Sciatic nerve (tissue), 2 donors: ENCODE data around the gene HS1BP3. TPM values are rescaled to one million over a fixed set of nuclear protein-coding genes. Genes with fewer than 3 reads are reported as not detected.

ENCODE experiments used
- ATAC-seq: fragments of 200-7000 bp; cut with Tn5 transposase; one replicate; pipeline ENCODE4 v1.9.1; 2020; ENCODE audit warnings: mild to moderate bottlenecking, moderate library complexity
- DNase-seq: peaks from one replicate; pipeline ENCODE4 v3.0.0-alpha.2; 2020; ENCODE audit warnings: low spot score
- intact Hi-C: fragments of 100-400 bp; cut with DNase I; formaldehyde crosslinking; loops from one replicate; pipeline ENCODE4 v1.14.2; 2022
- total RNA-seq: library from RNA; stranded (reverse); fragmentation: NEBNext Ultra II Directional; extraction: Animal tissue kit (Norgen Biotek cat#: 25700); gene quantifications from one replicate; pipeline ENCODE4 v1.2.1, GENCODE V29; 2021
- donor health status: DM: no; HTN: no; CAD: no.
- donor health status: DM: no; HTN: no; CAD: no.

The HS1BP3 gene
- 23.2 TPM for total RNA-seq

GRCh38 chr2:20650877-20651730, at the start of gene HS1BP3:
Gene HS1BP3 (minus strand): TSS chr2:20651098. CDS start chr2:20651063, 35 bp downstream.
- DNase-seq (peak; percentile 90), ATAC-seq (peak; percentile 88)
- intact Hi-C loops: no loop called here

DNA sequence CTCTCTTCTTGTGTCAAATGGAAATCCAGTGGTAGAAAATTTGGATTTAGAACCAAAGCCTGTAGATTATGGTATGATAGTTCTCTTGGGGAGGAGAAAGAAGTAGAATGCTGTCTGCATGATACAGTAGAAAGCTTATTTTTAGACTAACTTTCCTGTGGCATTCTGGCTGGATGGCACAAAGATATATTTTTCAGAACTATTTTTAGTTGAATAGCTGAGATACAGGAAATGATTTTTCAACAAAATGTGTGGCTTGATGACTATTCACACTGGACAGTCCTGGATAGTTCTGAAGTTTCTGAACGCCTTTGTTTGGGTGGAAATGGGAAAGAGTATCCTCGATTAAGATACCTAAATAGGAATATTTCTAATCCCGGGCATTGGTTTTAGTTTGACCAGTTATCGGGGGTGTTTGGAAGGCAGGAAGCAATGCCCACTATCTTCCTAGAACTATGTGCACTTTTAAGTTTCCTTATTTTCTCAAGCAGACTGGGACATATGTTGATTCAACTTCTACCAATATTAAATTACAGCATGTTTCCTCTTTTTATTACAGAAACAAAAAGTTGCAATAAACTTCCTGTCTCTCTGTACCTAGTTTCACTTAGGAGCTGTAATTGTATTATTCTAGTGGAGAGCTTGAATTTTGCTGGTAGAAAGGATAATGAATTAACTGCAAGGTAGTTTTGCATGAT, 48.2 kb upstream of the HS1BP3 start:
- ATAC-seq: no peak

GRCh38 chr2:20697322-20697934, 46.5 kb upstream of the HS1BP3 start:
- no peak for ATAC-seq
- intact Hi-C loops: no loop called here
- DNase-seq: no peak

More for the DNA sequence above, 48.2 kb upstream of the HS1BP3 start:
- no peak for DNase-seq
- intact Hi-C loops: no loop called here

DNA sequence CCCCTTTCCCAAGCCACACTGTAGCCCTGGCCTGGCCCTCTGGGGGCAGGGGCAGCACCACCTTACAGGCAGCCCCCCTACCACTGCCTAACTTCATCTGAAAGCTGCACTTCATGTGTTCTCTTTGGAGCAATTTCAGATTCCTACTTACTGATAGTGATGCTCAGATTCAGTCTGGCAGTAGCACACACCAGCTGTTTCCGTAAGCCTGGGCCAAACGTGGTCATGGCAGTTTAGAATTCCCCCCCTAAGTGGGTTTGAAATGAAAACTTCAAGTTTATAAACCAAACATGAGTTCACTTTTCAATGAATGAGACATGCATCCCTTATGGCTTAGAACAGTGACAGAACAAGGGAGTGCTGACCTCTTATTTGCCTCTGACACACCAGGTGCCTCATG, 45.5 kb upstream of the HS1BP3 start:
- DNase-seq (no peak), ATAC-seq (no peak)
- intact Hi-C loops: no loop called here

DNA sequence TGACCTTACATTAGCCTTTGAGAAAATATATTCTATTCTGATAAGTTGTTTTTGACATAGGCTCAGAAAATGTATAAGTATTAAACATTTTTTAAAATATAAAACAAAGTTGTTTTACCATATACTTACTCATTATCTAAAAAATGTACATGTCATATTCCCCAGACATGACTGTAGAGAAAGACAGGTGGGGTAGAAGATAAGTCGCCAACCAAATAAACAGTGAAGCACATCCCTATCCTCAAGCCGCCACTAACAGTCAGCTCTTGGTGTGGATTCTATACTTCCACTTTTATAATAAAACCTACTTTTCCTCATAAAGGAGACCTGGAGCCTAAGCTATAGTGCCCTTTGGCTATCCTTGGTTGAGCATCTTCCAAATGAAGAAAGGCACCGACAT, 42.4 kb upstream of the HS1BP3 start:
- intact Hi-C loops: no loop called here
- DNase-seq: no peak
- ATAC-seq: no peak

DNA sequence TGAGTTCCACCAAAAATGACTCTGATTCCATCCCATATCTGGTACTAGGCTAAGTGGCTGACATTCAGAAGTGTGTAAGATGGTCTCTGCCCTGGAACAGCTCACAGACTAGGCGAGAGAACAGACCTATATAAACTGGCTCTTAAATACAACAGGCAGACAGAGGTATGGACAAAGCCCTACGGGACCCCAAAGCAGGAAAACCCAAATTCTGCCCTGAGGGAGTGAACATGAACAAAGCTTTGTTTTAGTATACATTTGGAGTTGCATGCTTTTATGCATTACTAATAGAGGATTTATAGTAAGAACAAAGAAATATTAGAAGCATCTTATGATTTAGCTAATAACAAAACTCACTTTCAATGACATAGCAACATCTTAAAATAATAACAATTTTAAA, 41.2 kb upstream of the HS1BP3 start:
- intact Hi-C loops: no loop called here
- DNase-seq: no peak
- no peak for ATAC-seq

- ATAC-seq (no peak), DNase-seq (no peak)
- intact Hi-C loops: no loop called here
These were observed 40.3 kb upstream of the HS1BP3 start for GRCh38 chr2:20691076-20691734.

DNA sequence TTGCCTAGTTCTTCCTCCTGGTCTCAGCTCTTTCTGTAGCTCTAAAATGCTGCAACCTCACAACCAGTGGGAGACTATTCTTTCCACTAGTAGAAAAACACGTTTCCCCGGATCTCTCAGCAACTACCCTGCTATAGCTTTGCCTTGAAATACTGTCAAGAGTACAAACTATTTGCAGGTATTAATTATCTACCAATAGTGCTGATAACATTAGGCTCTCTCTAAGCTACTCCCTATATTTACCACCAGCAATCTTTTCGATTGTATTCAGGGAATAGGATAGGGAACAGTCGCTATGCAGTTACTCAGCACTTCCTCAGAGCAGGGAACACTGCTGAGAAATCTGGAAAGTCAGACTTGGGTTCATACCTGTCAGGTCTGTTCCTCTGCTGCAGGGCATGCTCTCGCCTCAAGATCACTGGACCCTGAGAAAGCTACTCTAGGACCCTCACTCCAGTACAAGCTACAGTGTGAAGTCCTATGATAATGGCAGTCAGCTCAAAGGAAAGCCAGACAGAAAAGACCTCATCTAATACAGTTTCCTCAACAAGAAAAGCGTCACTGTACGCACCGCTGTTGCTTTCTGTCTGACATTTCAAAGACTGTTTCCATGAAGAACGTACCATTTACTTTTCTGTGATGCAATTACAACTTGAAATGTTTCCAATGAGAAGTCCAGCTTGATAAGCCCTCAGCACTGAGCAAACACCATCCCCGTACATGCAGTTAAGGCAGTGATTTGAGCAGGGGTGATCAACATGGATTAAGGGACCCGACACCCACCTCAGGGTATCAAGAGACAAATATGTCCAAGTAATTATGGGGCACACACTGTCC, 38.7 kb upstream of the HS1BP3 start:
- DNase-seq (no peak), ATAC-seq (no peak)
- intact Hi-C loops: loop anchor here (5.0 kb wide), 1 partner anchor 58 kb away; no protein-coding TSS in a partner anchor

- no peak for ATAC-seq
- intact Hi-C loops: loop anchor here (5.0 kb wide), 1 partner anchor 60 kb away; no protein-coding TSS in a partner anchor
- DNase-seq: no peak
These were observed 36.4 kb upstream of the HS1BP3 start for GRCh38 chr2:20687260-20687832.

DNA sequence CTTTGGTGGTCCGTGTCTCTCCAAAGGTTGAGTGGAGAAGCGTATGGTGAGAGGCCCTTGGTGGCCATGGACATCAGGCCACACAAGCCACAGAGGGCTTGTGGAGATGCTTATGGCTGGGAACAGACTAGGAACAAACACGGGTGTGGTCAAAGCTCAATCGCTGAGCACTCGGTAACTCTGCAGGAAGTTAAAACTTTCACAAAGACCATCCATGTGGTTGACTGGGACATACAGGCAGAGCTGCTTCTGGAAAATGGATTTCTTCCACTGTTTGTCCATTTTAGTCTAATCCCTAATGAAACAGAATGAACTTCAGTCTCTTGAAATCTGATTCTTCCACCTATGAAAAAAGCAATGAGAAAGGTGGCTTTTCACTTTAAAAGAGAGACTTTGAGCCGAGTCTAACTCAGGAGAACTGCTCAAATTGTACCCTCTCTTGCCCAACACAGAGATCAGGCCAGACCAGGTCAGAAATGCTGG, 33.7 kb upstream of the HS1BP3 start:
- intact Hi-C loops: loop anchor here (5.0 kb wide), 1 partner anchor 63 kb away; no protein-coding TSS in a partner anchor
- DNase-seq (no peak), ATAC-seq (no peak)

GRCh38 chr2:20682167-20682920, 31.4 kb upstream of the HS1BP3 start:
- DNase-seq (no peak), ATAC-seq (peak; percentile 35)

GRCh38 chr2:20680744-20681375, 30.0 kb upstream of the HS1BP3 start:
- intact Hi-C loops: no loop called here
- DNase-seq (no peak), ATAC-seq (no peak)

More at GRCh38 chr2:20682167-20682920, 31.4 kb upstream of the HS1BP3 start:
- intact Hi-C loops: no loop called here

- ATAC-seq: no peak
- no peak for DNase-seq
- intact Hi-C loops: no loop called here
These were observed 27.9 kb upstream of the HS1BP3 start for GRCh38 chr2:20678780-20679179.

GRCh38 chr2:20678086-20678395, 27.1 kb upstream of the HS1BP3 start:
- ATAC-seq: no peak

DNA sequence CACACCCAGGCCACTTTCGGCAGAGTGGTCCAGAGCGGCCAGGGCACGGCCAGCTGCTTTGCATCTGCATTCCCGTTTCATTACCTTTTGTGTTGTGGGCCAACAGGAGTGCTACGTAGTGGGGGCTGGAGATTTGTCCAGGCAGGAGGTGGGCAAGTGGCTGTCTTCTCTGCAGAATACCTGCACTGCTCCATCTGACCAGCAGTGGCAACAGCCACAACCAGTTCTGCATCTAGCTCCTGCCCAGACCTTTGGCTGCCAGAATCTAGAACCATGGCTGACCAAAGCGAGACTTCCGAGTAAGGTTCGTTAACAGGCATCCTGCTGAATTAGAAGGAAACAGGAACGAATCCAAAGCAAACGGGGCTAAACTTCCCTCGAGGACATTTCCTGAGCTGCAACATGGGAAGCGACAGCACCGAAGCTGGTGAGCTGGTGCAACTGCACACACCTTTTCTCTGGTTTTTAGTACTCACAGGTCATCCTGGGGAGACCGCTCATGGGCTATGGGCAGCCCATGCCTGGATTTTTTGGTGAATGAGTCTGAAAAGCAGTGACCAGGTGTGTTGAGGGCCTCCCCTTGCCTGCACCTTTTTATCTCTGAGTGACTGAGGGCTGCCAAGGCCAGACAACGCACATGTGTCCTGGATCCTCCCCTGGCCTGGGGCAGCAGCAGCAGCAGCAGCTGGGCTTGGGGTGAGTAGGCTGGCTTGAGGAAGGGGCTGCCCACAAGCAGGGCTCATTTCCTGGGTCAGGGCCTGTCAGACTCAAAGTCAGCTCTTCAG, 26.6 kb upstream of the HS1BP3 start:
- intact Hi-C loops: no loop called here
- ATAC-seq (no peak), DNase-seq (no peak)

More at GRCh38 chr2:20678086-20678395, 27.1 kb upstream of the HS1BP3 start:
- DNase-seq: no peak
- intact Hi-C loops: no loop called here
